ENCODE results near the gene KRT17. TPM values are rescaled to one million over a fixed set of nuclear protein-coding genes. Genes with fewer than 3 reads are reported as not detected.
"Not testable (repeated sequence)": the region's sequence is repeated elsewhere in the genome, so short reads cannot be mapped to it uniquely, and the experiment has no call there.

KRT17 gene
- total RNA-seq, 1 experiment from 2014 or later: 472 TPM

- CTCF ChIA-PET: interaction anchor here (0.6 to 8.1 kb wide), 28 partner anchors 14 to 1602 kb away, joined by 3 to 245 read pairs (median 6); partner anchors contain the start of genes KRT17 and KRT19
- Mint-ChIP-seq H3K36me3 (ENCODE audit: insufficient read depth, unreplicated experiment) (peaks cover 7% of the 10 kb centered on the region), H3K9me3 (ENCODE audit: low read depth, unreplicated experiment) (no peaks in the 10 kb centered on the region), H3K27me3 (ENCODE audit: unreplicated experiment) (no peaks in the 10 kb centered on the region), H3K27ac (ENCODE audit: unreplicated experiment) (peak overlapping the region; percentile 62), H3K4me1 (ENCODE audit: low read depth, unreplicated experiment) (peaks cover 31% of the 10 kb centered on the region), H3K4me3 (ENCODE audit: low read depth, unreplicated experiment) (peak overlapping the region; percentile 64)
- BruUV-seq (replicated peaks): no TSS peak
- peak; percentile 99 for TF ChIP-seq CTCF (IDR thresholded peaks at IDR 0.05; ENCODE audit: unreplicated experiment)
- DNase-seq: peak; percentile 98
- intact Hi-C loops (cut with micrococcal nuclease; ENCODE audit: unreplicated experiment): loop anchor here (1.0 to 5.0 kb wide), 3 partner anchors 14 to 99 kb away; no protein-coding TSS in a partner anchor
Measured at GRCh38 chr17:41647940-41648410, 23.6 kb upstream of the KRT17 start.

GRCh38 chr17:41647038-41647813, 22.9 kb upstream of the KRT17 start:
- CTCF ChIA-PET: interaction anchor here (1.9 to 8.1 kb wide), 6 partner anchors 15 to 103 kb away, joined by 6 to 245 read pairs (median 16); no protein-coding TSS in a partner anchor

GRCh38 chr17:41642252-41643156, 18.1 kb upstream of the KRT17 start:
- H3K4me3 Mint-ChIP-seq (ENCODE audit: low read depth, unreplicated experiment): no peak overlapping the region
- intact Hi-C loops (cut with micrococcal nuclease; ENCODE audit: unreplicated experiment): no loop called here
- H3K27me3 Mint-ChIP-seq (ENCODE audit: unreplicated experiment): no peaks in the 10 kb centered on the region
- H3K27ac Mint-ChIP-seq (ENCODE audit: unreplicated experiment): no peak overlapping the region
- H3K4me1 Mint-ChIP-seq (ENCODE audit: low read depth, unreplicated experiment): peaks cover 10% of the 10 kb centered on the region
- no peaks in the 10 kb centered on the region for H3K9me3 Mint-ChIP-seq (ENCODE audit: low read depth, unreplicated experiment)
- no peak for TF ChIP-seq CTCF (IDR thresholded peaks at IDR 0.05; ENCODE audit: unreplicated experiment)
- no peak for DNase-seq
- BruUV-seq (replicated peaks): no TSS peak
- peaks cover 7% of the 10 kb centered on the region for H3K36me3 Mint-ChIP-seq (ENCODE audit: insufficient read depth, unreplicated experiment)
- CTCF ChIA-PET: interaction anchor here (1.0 kb wide), 1 partner anchor 77 kb away, joined by 3 read pairs; no protein-coding TSS in a partner anchor

More at GRCh38 chr17:41647038-41647813, 22.9 kb upstream of the KRT17 start:
- Mint-ChIP-seq H3K9me3 (ENCODE audit: low read depth, unreplicated experiment) (no peaks in the 10 kb centered on the region), H3K4me3 (ENCODE audit: low read depth, unreplicated experiment) (no peak overlapping the region), H3K27ac (ENCODE audit: unreplicated experiment) (no peak overlapping the region), H3K4me1 (ENCODE audit: low read depth, unreplicated experiment) (peaks cover 29% of the 10 kb centered on the region), H3K27me3 (ENCODE audit: unreplicated experiment) (no peaks in the 10 kb centered on the region), H3K36me3 (ENCODE audit: insufficient read depth, unreplicated experiment) (peaks cover 7% of the 10 kb centered on the region)
- TF ChIP-seq CTCF (IDR thresholded peaks at IDR 0.05; ENCODE audit: unreplicated experiment): no peak
- DNase-seq: no peak
- no TSS peak for BruUV-seq (replicated peaks)
- intact Hi-C loops (cut with micrococcal nuclease; ENCODE audit: unreplicated experiment): loop anchor here (5.0 kb wide), 1 partner anchor 65 kb away; no protein-coding TSS in a partner anchor

GRCh38 chr17:41640596-41640995, 16.2 kb upstream of the KRT17 start:
- H3K36me3 Mint-ChIP-seq (ENCODE audit: insufficient read depth, unreplicated experiment); H3K27me3 Mint-ChIP-seq (ENCODE audit: unreplicated experiment); H3K4me1 Mint-ChIP-seq (ENCODE audit: low read depth, unreplicated experiment); BruUV-seq (replicated peaks); H3K27ac Mint-ChIP-seq (ENCODE audit: unreplicated experiment); intact Hi-C loops (cut with micrococcal nuclease; ENCODE audit: unreplicated experiment); H3K4me3 Mint-ChIP-seq (ENCODE audit: low read depth, unreplicated experiment); H3K9me3 Mint-ChIP-seq (ENCODE audit: low read depth, unreplicated experiment); DNase-seq: not testable (repeated sequence)
- CTCF ChIA-PET: interaction anchor here (1.2 to 2.3 kb wide), 3 partner anchors 55 to 92 kb away, joined by 4 to 6 read pairs (median 4); no protein-coding TSS in a partner anchor
